Fibroblast of skin of back (primary cell): ENCODE data around the gene ZSWIM5.
"Not testable (repeated sequence)": the region's sequence is repeated elsewhere in the genome, so short reads cannot be mapped to it uniquely, and the experiment has no call there.

Source experiments
- DNase-seq: peaks from one replicate; pipeline ENCODE4 v3.0.0-alpha.2; 2013

The ZSWIM5 gene

GRCh38 chr1:45136984-45137383, 69.4 kb downstream of the ZSWIM5 start:
- DNase-seq = no peak

- DNase-seq = no peak
Observed at GRCh38 chr1:45135316-45135715, 71.1 kb downstream of the ZSWIM5 start.

GRCh38 chr1:45134461-45134873, 71.9 kb downstream of the ZSWIM5 start:
- DNase-seq = no peak

- DNase-seq = not testable (repeated sequence)
Observed at GRCh38 chr1:45132719-45133118, 73.7 kb downstream of the ZSWIM5 start.

GRCh38 chr1:45123358-45123757, 83.0 kb downstream of the ZSWIM5 start:
- no peak for DNase-seq

- no peak for DNase-seq
Observed at GRCh38 chr1:45122724-45123123, 83.7 kb downstream of the ZSWIM5 start.

GRCh38 chr1:45117766-45118165, 88.6 kb downstream of the ZSWIM5 start:
- no peak for DNase-seq

- no peak for DNase-seq
Observed at GRCh38 chr1:45116820-45117219, 89.6 kb downstream of the ZSWIM5 start.

GRCh38 chr1:45116340-45116739, 90.1 kb downstream of the ZSWIM5 start:
- DNase-seq = no peak

- DNase-seq = not testable (repeated sequence)
Observed at GRCh38 chr1:45115198-45115597, 91.2 kb downstream of the ZSWIM5 start.

GRCh38 chr1:45112661-45113060, 93.7 kb downstream of the ZSWIM5 start:
- no peak for DNase-seq

GRCh38 chr1:45111239-45111638, 95.2 kb downstream of the ZSWIM5 start:
- DNase-seq = no peak

GRCh38 chr1:45107782-45108181, 98.6 kb downstream of the ZSWIM5 start:
- no peak for DNase-seq

- not testable (repeated sequence) for DNase-seq
Observed at GRCh38 chr1:45106864-45107263, 99.5 kb downstream of the ZSWIM5 start.

GRCh38 chr1:45106156-45106545, 100.3 kb downstream of the ZSWIM5 start:
- not testable (repeated sequence) for DNase-seq

GRCh38 chr1:45105486-45106155, 100.8 kb downstream of the ZSWIM5 start:
- not testable (repeated sequence) for DNase-seq

GRCh38 chr1:45103534-45103933, 102.9 kb downstream of the ZSWIM5 start:
- no peak for DNase-seq

- DNase-seq = no peak
Observed at GRCh38 chr1:45101947-45102346, 104.5 kb downstream of the ZSWIM5 start.

GRCh38 chr1:45101528-45101927, 104.9 kb downstream of the ZSWIM5 start:
- not testable (repeated sequence) for DNase-seq

GRCh38 chr1:45097944-45098343, 108.5 kb downstream of the ZSWIM5 start:
- peak; percentile 34 for DNase-seq

- no peak for DNase-seq
Observed at GRCh38 chr1:45097079-45097478, 109.3 kb downstream of the ZSWIM5 start.

GRCh38 chr1:45095450-45095849, 111.0 kb downstream of the ZSWIM5 start:
- no peak for DNase-seq

- not testable (repeated sequence) for DNase-seq
Observed at GRCh38 chr1:45094371-45094770, 112.0 kb downstream of the ZSWIM5 start.

- no peak for DNase-seq
Observed at GRCh38 chr1:45093334-45093733, 113.1 kb downstream of the ZSWIM5 start.

GRCh38 chr1:45089711-45090110, 116.7 kb downstream of the ZSWIM5 start:
- no peak for DNase-seq
